SK-N-MC (cell line): Measurements from ENCODE around the gene ASTL.

ENCODE experiments used
- DNase-seq: peaks from one replicate; pipeline ENCODE4 v3.0.0-alpha.2; 2011; ENCODE audit warnings: low read depth, low spot score
- H3K27ac ChIP-seq: fragments of 200-600 bp; sonication (generic); 2 replicates; pipeline ENCODE4 v1.5.1; 2016; ENCODE audit warnings: mixed run types
- H3K36me3 ChIP-seq: fragments of 200-600 bp; sonication (generic); 2 replicates; pipeline ENCODE4 v1.6.1; 2017; ENCODE audit warnings: antibody characterized with exemption, low read length, mixed read lengths; ENCODE audit not compliant: insufficient read depth
- H3K4me3 ChIP-seq: fragments of 200-600 bp; sonication (generic); 2 replicates; pipeline ENCODE4 v1.5.1; 2016
- H3K9ac ChIP-seq: fragments of 200-600 bp; sonication (generic); 2 replicates; pipeline ENCODE4 v1.8.0; 2017; ENCODE audit warnings: mixed run types, mixed read lengths; ENCODE audit not compliant: insufficient read length
- H3K9me3 ChIP-seq: fragments of 200-600 bp; sonication (generic); 2 replicates; pipeline ENCODE4 v1.6.1; 2017; ENCODE audit warnings: low read depth, mild to moderate bottlenecking, antibody characterized with exemption, low read length, moderate library complexity, mixed read lengths
- EZH2 ChIP-seq: fragments of 200-600 bp; sonication (generic); IDR thresholded peaks from one replicate; pipeline ENCODE4 v1.6.1; 2017; ENCODE audit warnings: antibody characterized with exemption
- FOXP2 ChIP-seq: optimal IDR thresholded peaks from 2 replicates; pipeline ENCODE3; 2011; ENCODE audit warnings: mild to moderate bottlenecking, moderate library complexity; ENCODE audit not compliant: insufficient read depth; ENCODE audit errors: extremely low read length, control extremely low read depth
- POLR2AphosphoS5 ChIP-seq: IDR thresholded peaks from 2 replicates; pipeline ENCODE4 v1.6.1; 2012; ENCODE audit warnings: mild to moderate bottlenecking, low read depth, low read length, borderline replicate concordance

Gene ASTL

GRCh38 chr2:96082211-96083063, 55.9 kb downstream of the ASTL start:
- Histone ChIP-seq H3K9me3 (no peaks in the 10 kb centered on the region), H3K4me3 (no peak overlapping the region), H3K36me3 (no peaks in the 10 kb centered on the region), H3K27ac (no peak overlapping the region), H3K9ac (no peak overlapping the region)
- no peak for TF ChIP-seq EZH2
- TF ChIP-seq POLR2AphosphoS5: no peak
- no peak for TF ChIP-seq FOXP2
- no peak for DNase-seq

- no peak for DNase-seq
- Histone ChIP-seq H3K9ac (no peak overlapping the region), H3K36me3 (no peaks in the 10 kb centered on the region), H3K9me3 (no peaks in the 10 kb centered on the region), H3K4me3 (no peak overlapping the region), H3K27ac (no peak overlapping the region)
- TF ChIP-seq POLR2AphosphoS5 (no peak), EZH2 (no peak), FOXP2 (no peak)
Observed at GRCh38 chr2:96081042-96081441, 57.3 kb downstream of the ASTL start.

GRCh38 chr2:96075199-96075771, 63.0 kb downstream of the ASTL start:
- no peak overlapping the region for H3K4me3 ChIP-seq
- no peak overlapping the region for H3K9ac ChIP-seq
- H3K27ac ChIP-seq: no peak overlapping the region
- no peaks in the 10 kb centered on the region for H3K36me3 ChIP-seq
- no peaks in the 10 kb centered on the region for H3K9me3 ChIP-seq
- no peak for DNase-seq
- TF ChIP-seq EZH2 (no peak), POLR2AphosphoS5 (no peak), FOXP2 (no peak)

- Histone ChIP-seq H3K36me3 (no peaks in the 10 kb centered on the region), H3K9ac (no peak overlapping the region), H3K9me3 (no peaks in the 10 kb centered on the region), H3K4me3 (no peak overlapping the region), H3K27ac (no peak overlapping the region)
- TF ChIP-seq EZH2: no peak
- DNase-seq: no peak
Observed at GRCh38 chr2:96074156-96074555, 64.1 kb downstream of the ASTL start.

- Histone ChIP-seq H3K27ac (no peak overlapping the region), H3K9me3 (no peaks in the 10 kb centered on the region), H3K4me3 (no peak overlapping the region), H3K9ac (no peak overlapping the region), H3K36me3 (no peaks in the 10 kb centered on the region)
- no peak for DNase-seq
- TF ChIP-seq EZH2 (no peak), FOXP2 (no peak), POLR2AphosphoS5 (no peak)
Observed at GRCh38 chr2:96073170-96073775, 65.0 kb downstream of the ASTL start.
